Stimulated activated CD4-positive, alpha-beta T cell treated with anti-CD3 and anti-CD28 coated beads, Interleukin-12 subunit alpha, Interleukin-12 subunit beta, amount 100 ng/mL, for 4 hours (primary cell): ENCODE measurements around the gene SIGLEC10.
"Not testable (repeated sequence)": the region's sequence is repeated elsewhere in the genome, so short reads cannot be mapped to it uniquely, and the experiment has no call there.

ENCODE experiments used
- DNase-seq: peaks from one replicate; pipeline ENCODE4 v3.0.0-alpha.2; 2020

Gene SIGLEC10, protein sequence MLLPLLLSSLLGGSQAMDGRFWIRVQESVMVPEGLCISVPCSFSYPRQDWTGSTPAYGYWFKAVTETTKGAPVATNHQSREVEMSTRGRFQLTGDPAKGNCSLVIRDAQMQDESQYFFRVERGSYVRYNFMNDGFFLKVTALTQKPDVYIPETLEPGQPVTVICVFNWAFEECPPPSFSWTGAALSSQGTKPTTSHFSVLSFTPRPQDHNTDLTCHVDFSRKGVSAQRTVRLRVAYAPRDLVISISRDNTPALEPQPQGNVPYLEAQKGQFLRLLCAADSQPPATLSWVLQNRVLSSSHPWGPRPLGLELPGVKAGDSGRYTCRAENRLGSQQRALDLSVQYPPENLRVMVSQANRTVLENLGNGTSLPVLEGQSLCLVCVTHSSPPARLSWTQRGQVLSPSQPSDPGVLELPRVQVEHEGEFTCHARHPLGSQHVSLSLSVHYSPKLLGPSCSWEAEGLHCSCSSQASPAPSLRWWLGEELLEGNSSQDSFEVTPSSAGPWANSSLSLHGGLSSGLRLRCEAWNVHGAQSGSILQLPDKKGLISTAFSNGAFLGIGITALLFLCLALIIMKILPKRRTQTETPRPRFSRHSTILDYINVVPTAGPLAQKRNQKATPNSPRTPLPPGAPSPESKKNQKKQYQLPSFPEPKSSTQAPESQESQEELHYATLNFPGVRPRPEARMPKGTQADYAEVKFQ

DNA sequence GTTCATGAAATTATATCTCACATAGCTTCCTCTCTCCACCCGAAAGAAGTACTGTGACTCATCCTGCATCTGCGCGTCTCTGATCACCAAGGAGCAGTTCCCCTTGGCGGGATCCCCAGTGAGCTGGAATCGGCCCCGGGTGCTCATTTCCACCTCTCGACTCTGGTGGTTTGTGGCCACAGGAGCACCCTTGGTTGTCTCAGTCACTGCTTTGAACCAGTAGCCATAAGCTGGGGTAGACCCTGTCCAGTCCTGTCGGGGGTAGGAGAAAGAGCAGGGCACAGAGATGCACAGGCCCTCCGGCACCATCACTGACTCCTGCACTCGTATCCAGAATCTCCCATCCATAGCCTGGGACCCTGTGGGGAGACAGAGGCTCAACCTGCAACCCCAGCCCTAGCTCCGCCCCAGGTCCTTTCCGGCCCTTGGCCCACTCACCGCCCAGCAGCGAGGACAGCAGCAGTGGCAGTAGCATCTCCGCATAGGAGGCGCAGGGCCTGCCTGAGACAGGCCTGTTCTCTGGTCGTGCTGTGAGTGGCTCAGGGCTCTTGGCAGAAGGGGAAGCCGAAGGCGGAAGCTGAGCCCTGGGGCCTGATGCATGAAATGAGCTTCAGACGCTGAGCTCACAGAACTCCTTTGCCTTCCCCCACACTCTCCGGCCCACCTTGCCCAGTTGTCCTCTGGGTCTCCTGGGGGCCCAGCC is at the start of gene SIGLEC10:
Gene SIGLEC10 (minus strand): TSS at position 536 of the 703 bp plus-strand sequence. CDS start 61 bp downstream, at position 475.
- no peak for DNase-seq

DNA sequence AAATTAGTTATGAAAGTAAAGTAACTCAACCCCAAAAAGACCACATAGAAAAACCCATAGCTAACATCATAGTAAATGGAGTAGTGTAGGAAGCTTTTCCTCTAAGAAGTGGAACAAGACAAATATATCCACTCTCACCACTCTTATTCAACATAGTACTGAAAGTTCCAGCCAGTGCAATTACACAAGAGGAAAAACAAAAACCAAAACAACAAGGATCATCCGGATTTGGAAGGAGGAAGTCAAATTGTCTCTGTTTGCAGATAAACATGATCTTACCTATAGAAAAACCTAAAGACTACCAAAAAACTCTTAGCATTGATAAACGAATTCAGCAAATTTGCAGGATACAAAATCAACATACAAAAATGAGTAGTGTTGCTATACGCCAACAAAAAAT is 49.3 kb upstream of the SIGLEC10 start:
- no peak for DNase-seq

DNA sequence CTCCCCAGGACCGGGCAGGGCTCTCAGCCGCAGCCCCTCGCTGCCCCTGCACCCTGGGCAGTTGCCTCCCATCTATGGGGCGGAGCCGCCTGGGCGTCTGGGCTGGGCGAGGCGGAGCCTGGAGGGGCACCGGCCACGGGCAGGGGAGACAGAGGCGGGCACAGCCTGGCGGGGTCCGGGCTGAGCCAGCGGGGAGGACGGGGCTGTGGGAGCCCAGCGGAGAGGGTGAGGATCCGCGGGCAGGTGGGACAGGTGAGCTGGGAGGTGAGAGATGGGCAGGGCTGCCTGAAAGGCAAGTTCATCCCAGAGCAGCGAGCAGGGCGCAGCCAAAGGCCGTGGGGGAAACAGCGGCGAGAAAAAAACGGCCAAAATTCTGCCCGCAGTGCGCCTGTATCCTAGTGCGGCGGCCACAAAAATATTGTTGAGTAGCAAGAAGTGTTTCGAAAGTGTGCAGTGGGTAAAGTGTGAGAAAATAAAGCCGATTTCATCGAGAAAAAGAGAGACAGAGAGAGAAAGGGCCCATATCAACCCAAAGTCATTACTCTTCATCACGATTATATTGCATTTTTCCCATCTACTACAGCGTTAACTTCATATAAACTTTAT is 46.6 kb upstream of the SIGLEC10 start:
- not testable (repeated sequence) for DNase-seq

DNA sequence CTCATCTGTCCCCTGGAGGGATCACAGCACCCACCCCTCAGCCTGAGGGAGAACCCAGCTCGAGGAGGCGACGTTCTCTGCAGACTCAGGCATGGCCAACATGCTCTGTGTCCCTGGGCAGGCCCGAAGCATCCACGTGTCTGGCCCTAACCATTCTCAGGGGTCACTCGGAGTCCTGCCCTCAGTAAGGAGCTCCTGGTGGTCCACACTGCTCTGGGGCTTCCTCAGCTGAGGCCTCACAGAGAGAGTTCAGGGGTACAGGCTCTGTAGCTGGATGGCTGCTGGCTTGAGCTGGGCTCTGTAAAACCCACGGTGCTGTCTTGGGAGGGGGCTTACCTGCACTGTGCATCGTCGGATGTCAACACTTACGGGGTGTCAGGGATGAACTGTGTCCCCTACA is 45.2 kb upstream of the SIGLEC10 start:
- no peak for DNase-seq

DNA sequence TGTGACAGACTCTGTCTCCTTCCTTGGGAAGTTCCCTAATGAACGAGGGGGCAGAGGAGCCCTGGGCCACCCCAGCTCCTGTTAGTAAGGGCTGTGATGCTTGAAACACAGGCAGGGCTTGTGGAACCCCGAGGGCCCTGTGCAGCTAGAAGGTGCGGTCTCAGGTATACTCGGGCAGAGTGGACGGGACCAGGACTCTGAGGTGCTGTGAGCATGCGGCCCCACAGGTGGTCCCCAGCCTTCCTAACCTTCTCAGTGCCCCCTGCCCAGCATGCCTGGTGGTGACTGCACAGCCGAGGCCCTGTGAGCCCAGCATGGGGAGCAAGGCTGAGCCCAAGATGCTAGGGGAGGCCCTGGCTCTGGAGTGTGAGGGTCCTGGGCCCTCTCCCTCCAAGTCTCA is 44.8 kb upstream of the SIGLEC10 start:
- no peak for DNase-seq

DNA sequence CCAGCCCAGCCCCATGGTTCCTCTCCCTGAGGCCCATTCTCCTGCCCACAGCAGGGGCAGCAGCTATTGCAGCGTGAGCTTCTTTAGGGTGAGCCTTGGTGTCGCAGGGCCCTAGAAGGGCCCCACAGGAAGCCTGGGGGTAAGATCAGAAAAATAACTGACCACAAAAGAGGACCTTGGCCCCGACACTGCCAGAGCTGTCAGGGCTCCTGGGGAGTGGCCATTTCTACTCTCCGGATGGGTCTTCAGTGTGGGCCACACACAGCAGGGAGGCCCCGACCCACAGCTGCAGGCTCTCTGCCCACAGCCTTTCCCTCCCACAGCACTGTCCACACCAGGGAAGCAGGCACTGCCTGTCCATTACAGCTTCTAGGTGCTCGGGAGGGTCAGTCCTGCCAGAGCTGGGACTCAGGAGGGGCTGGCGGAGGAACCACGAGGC is 44.3 kb upstream of the SIGLEC10 start:
- no peak for DNase-seq

DNA sequence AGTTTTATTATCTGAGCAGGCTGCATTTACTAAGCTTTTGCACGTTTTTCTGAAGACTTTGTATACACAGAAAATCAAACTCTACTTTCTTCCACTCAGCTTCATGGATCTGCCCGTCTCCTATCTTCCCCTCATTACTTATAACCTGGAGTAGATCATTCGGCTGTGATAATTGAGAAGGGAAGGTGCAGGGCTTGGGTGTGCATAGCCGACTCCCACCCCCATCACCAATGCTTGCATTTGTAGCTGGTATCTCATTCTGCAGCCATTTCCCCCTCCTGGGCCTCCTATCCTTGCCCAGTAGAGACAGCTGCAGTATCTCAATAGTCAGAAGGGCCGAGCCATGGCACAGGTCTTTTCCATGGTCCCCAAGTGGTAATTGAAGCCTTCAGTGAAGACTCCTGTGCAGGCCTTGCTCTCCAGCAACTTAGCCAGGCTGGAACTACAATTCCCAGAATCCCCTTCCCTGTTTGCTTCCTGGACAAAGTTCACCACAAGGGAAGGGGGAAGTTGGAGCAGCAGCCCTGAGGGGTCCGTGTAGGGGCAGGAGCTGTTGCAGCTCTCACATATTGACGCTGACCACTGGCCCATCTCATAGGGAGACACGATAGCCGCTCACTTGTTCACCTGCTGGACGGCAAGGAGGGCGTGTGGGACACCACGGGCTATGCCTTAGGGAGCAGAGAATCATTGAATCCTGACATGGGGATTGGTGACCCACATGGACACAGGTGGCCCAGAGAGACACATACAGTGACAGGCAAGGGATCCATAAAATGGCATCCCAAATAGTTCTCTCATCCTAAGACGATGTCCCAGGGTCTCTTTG is 42.9 kb upstream of the SIGLEC10 start:
- no peak for DNase-seq

DNA sequence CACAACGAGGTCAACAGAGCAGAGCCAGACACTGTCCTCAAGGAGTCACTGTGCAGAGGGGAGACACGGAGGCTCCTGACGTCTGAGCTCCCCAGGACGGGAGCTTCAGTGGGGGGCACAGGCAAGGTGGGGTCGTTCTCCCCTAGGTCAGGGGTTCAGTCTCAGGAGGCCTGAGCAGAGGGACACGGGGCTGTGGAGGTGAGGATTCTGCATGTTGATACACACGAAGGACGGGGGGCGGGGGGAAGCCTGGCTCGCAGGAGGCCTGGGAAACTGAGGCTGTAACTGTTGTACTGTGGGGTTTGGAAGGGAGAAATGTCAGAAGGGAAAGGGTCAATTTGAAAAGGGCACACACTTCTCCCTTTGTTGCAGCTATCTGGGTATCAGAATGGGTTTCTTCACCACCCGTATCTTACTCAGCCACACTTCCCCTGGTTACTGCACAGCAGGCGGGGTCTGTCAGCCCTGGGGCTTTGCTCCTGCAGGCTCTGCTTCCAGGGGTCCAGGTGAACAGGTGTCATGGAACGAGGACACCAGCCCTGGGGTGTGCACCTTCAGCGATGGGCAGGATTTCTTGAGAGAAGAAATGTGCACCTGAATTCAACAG is 41.6 kb upstream of the SIGLEC10 start:
- DNase-seq, result no peak

DNA sequence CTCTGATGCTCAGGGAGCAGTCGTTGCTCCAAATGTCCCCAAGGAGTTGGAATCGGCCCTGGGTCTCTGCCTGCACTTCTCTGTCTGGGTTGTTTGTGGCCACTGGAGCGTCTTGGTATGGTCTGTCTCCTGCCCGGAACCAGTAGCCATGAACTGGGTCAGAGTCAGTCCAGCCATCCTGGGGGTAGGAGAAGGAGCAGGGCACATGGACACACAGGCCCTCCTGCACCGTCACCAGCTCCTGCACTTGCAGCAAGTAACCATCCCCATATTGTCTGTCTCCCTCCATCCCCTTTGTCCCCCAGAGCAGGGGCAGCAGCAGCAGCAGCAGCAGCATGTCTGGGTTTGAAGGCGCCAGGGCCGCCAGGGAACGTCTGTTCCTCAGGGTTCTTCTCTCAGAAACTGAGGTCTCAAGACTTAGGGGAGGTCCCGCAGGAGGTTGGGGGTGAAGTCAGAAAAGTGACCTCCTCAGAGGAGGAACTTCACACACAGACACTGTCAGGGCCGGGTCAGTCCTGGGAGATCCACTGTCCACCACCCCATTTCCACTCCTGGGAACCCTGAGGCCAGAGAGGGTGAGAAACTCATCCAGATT is 40.7 kb upstream of the SIGLEC10 start, which contains the start of gene SIGLEC8:
Gene SIGLEC8 (minus strand): TSS at position 404 of the 595 bp plus-strand sequence. CDS start 67 bp downstream, at position 337.
- no peak for DNase-seq

DNA sequence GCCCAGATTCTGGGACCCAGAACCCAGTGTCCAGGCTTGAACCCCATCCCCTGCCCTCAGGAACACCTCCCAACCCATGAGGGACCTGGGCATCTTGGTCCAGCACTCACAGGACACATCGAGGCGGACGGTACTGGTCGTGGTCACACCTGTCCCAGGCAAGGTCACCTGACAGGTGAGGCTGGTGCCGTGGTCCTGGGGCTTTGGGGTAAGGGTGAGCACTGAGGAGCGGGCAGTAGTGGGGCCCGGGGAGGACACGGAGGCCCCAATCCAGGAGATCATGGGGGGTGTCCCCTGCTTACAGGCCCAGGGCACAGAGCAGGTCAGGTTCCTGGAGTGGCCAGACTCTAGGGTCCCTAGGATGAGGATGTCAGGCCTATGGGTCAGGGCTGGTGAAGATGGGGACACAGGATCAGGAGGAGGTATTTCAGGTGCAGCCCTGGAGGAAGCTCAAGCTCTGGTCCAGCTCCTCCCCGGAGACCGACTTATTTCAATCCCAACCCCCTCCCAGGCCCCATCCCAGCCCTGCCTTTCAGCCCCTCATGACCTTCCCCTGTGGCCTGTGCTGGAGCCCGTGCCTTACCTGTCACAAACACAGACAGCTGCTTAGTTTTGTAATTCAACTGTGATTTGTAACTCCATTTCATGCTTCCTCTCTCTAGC is 40.0 kb upstream of the SIGLEC10 start:
- DNase-seq, result no peak

DNA sequence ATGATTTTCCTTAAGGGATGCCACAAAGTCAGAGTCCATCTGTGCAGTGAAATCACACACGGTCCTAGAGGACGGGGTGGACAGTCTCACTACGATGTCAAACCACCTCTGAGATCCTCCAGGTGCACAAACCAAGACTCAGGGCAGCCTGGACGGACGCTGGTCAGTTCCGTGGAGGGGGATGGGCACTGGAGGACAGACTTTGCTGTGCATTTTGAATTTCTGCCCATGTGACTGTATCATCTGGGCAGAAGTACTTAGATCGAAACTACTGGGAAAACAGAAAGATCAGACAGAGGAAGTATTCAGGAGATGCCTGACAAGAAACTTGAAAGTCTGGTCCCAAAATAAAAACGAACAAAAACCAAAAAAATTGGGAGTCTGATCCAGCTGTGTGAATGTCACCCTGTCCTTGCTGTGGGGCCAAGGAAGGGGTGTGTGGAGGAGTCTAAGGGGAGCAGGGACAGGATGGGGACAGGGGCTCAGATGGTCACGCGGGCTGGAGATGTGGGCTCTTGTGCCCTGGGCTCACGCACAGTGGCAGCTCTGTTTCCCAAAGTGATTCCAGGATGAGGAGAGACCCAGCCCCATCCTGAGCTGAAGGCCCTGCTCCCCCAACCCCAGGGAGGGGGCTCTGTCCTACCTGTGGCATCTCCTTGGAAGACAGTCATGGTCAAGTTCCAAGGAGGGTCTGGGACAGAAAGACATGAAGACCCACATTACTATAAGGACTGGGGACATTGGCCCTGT is 39.3 kb upstream of the SIGLEC10 start:
- no peak for DNase-seq

DNA sequence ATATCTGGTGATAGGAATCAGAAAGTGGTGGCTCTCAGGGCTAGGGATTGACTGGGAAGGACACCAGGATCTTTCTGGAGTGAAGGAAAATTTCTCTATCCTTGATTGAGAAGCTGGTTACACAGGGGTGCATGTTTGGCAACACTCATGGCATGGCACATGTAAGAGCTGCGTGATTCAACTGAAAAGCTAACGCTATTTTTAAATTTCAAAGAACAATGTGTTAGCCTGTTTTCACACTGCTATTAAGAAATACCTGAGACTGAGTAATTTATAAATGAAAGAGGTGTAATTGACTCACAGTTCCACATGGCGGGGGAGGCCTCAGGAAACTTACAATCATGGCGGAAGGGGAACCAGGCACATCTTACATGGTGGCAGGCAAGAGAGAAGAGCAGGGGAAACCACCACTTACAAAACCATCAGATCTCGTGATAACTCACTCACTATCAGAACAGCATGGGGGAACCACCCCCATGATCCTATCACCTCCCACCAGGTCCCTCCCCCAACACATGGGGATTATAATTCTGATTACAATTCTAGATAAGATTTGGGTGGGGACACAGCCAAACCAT is 33.4 kb upstream of the SIGLEC10 start:
- peak; percentile 49 for DNase-seq

DNA sequence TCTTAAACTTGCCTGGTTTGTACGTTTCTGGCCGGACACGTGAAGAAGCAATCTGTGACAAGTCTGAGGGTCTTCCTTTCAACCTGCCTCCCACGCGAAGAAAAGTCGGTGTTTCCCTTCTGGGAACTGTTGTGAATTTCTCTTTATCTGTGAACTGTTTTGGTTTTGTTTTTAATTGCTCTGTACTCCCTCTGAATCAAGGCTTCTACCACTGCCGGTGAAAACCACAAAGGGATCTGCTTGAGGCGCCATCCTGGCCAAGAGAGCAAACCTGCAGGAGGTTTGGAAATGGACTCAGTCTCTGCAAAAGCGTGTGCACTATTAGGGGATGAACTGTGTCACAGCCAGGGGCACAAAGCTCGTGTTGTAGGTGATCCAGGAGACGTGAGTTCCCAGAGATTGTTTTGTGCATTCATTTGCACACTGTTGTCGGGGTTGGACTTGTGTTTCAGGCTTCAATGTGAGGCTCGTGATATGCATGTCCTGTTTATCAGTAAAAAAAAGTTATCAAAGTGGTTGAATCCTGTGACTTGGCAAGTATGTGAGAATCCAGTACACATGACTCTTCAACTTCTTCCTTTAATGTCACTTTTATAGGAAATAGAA is 31.1 kb upstream of the SIGLEC10 start:
- DNase-seq, result peak; percentile 43

DNA sequence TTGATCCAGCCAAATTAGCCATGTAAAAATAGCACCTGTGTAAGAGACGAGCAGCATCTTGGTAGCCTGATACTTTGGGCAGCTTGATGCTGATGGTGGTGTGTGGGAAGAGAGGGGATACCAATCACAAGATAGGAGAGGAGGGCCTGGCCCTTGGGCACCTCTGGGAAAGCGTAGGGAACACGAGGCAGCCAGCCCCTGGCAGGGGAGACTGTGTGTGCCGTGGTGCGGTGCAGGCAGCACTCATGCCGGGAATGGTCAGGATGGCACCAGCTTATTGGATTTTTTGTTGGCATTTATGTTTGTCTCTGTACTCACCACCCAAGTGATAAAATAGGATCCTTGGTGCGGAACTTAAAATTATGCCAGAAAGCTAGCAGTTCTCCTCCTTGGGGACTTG is 30.6 kb upstream of the SIGLEC10 start:
- DNase-seq, result no peak

DNA sequence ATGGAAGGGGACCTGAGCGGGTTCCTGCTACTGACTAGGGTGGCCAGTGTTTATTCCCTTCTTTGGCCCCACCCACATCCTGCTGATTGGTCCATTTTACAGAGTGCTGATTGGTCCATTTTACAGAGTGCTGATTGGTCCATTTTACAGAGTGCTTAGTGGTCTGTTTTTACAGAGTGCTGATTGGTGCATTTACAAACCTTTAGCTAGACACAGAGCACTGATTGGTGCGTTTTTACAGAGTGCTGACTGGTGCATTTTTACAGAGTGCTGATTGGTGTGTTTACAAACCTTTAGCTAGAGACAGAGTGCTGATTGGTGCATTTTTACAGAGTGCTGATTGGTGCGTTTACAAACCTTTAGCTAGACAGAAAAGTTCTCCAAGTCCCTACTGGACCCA is 30.1 kb upstream of the SIGLEC10 start:
- not testable (repeated sequence) for DNase-seq

DNA sequence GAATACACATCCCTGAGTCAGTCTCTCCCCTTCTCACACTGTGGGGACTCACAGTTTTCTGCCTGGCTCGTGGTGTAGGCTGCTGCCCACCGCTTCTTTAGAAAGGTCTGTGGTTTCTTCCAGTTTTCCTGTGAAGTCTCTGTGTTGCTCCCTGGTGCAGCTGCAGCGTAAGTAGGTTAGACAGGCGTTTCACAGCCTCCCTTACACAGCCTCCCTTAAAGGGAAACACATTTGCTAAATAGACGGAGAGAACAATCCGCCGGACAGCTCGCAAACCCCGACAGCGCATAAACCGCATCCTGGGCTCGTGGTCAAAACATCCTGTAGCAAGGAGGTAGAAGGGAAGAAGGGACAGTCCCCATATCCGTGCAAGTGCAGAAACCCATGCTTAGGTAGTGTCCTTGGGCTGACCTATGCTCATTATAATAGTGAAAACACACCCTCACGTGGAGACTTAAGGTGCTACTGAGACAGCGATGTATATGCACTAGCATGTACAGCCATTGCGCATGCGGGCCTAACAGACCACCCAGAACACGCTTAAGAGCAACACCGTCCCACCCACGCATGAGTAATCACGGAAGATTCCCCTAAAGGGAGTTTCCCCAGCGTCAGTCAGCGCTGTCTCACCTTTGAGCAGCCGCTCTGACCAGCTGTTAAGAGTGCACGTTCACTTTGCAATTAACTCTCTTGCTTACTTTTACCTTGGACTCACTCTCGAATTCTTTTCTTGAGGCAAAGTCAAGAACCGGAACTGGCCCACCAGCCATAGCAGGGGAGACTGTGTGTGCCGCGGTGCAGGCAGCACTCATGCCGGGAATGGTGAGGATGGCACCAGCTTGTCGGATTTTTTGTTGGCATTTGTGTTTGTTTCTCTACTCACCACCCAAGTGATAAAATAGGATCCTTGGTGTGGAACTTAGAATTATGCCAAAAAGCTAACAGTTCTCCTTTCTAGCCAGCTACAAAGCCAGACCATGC is 24.3 kb upstream of the SIGLEC10 start:
- peak; percentile 75 for DNase-seq

DNA sequence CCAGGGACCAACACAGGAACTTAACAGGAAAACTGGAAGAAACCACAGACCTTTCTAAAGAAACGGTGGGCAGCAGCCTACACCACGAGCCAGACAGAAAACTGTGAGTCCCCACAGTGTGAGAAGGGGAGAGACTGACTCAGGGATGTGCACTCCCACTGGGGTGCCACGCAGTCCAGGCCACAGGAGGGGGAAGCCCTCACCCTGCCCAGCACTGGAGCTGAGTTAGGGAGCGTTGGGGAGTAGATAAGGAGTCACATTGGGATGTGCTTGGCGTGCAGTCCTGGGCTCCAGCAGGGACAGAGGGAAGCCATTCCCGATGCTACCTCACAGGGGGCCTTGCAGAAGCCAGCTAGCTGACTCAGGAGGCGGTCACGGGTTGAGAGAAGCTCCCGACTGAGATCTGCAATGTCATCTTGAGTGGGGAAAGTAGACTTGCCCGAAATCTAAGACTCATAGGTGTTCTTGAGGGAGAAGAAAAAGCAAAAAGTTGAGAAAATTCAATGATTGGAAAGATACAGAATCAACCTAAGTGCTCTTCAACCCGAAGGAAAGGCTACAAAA is 23.5 kb upstream of the SIGLEC10 start:
- peak; percentile 54 for DNase-seq
